HEK293T (cell line): ENCODE results near the gene ZMIZ1.

Experiments
- CTCF ChIA-PET: fragments of 350-600 bp; formaldehyde crosslinking; extraction: SDS; loops from one replicate; lab custom pipeline; 2021; ENCODE audit warnings: antibody characterized with exemption, inconsistent platforms; lab: Yijun Ruan, JAX
- POLR2A ChIA-PET: fragments of 350-600 bp; formaldehyde crosslinking; extraction: SDS; loops from one replicate; lab custom pipeline; 2020; ENCODE audit warnings: antibody characterized with exemption, inconsistent platforms; lab: Yijun Ruan, JAX
- DNase-seq: peaks from one replicate; pipeline ENCODE4 v3.0.0; 2012; ENCODE audit warnings: mixed read lengths; ENCODE audit errors: extremely low spot score
- ARNT ChIP-seq: fragments of 450-650 bp; IDR thresholded peaks from 2 replicates; pipeline ENCODE4 v1.6.1; 2017; ENCODE audit warnings: mild to moderate bottlenecking
- BHLHE40 ChIP-seq: fragments of 450-650 bp; IDR thresholded peaks from 2 replicates; pipeline ENCODE4 v1.6.1; 2016; ENCODE audit warnings: mild to moderate bottlenecking, moderate library complexity, borderline replicate concordance
- CTBP1 ChIP-seq: fragments of 450-650 bp; IDR thresholded peaks from 2 replicates; pipeline ENCODE4 v1.6.1; 2016; ENCODE audit warnings: borderline replicate concordance
- ELF4 ChIP-seq: fragments of 450-650 bp; IDR thresholded peaks from 2 replicates; pipeline ENCODE4 v1.6.1; 2017; ENCODE audit warnings: antibody characterized with exemption
- FOXA1 ChIP-seq: fragments of 450-650 bp; IDR thresholded peaks from 2 replicates; pipeline ENCODE4 v1.6.1; 2016; ENCODE audit warnings: mild to moderate bottlenecking
- FOXK2 ChIP-seq: fragments of 450-650 bp; IDR thresholded peaks from 2 replicates; pipeline ENCODE4 v1.6.1; 2016; ENCODE audit warnings: mild to moderate bottlenecking
- FOXM1 ChIP-seq: fragments of 450-650 bp; IDR thresholded peaks from 2 replicates; pipeline ENCODE4 v1.6.1; 2017; ENCODE audit warnings: mild to moderate bottlenecking, borderline replicate concordance
- HDGF ChIP-seq: fragments of 450-650 bp; IDR thresholded peaks from 2 replicates; pipeline ENCODE4 v1.6.1; 2017; ENCODE audit warnings: antibody characterized with exemption, borderline replicate concordance
- L3MBTL2 ChIP-seq: fragments of 450-650 bp; conservative IDR thresholded peaks from 2 replicates; pipeline ENCODE4 v1.6.1; 2016; ENCODE audit warnings: mild to moderate bottlenecking
- LEF1 ChIP-seq: fragments of 450-650 bp; IDR thresholded peaks from 2 replicates; pipeline ENCODE4 v1.6.1; 2017; ENCODE audit warnings: mild to moderate bottlenecking, borderline replicate concordance
- NFRKB ChIP-seq: fragments of 450-650 bp; IDR thresholded peaks from 2 replicates; pipeline ENCODE4 v1.6.1; 2016; ENCODE audit warnings: mild to moderate bottlenecking, moderate library complexity
- SP1 ChIP-seq: fragments of 450-650 bp; IDR thresholded peaks from 2 replicates; pipeline ENCODE4 v1.6.1; 2017
- SUZ12 ChIP-seq: fragments of 450-650 bp; IDR thresholded peaks from 2 replicates; pipeline ENCODE4 v1.6.1; 2016; ENCODE audit warnings: mild to moderate bottlenecking
- TARDBP ChIP-seq: fragments of 450-650 bp; IDR thresholded peaks from 2 replicates; pipeline ENCODE4 v1.6.1; 2016
- ZNF384 ChIP-seq: fragments of 450-650 bp; IDR thresholded peaks from 2 replicates; pipeline ENCODE4 v1.6.1; 2016
- TF ChIP-seq, protein P1 (sequence below): fragments of 450-650 bp; IDR thresholded peaks from 2 replicates; pipeline ENCODE4 v1.6.1; 2016

The ZMIZ1 gene

DNA sequence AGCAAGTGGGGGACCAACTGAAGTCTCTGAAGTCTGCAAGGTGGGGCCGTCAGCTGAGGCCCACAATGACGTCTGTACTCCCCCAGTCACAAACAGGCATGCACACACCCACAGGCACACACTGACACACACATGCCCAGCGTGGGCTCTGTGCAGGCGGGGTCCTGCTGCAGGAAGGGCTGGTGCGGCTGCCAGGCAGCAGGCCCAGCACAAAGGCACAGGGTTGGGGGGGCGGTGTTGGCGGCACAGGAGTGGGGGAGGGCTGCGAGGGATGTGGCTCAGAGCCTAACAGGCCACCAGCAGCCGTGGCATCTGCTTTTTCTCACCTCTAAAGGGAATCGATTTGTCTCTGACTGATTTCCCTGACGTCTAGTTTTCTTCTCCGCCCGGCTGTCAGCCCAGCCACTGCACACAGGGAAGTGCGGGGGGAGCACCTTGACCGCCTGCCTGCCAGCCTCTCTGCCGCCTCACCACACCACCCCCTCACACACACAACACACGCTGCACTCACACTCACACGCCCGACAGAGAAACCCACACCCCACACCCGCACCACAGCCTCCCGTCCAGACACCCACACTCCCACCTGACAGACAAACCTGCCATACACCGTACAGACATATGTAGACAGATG, 43.5 kb upstream of the ZMIZ1 start:
- ChIA-PET POLR2A (interaction anchor here (0.7 kb wide), 1 partner anchor 20 kb away, joined by 3 read pairs; no protein-coding TSS in a partner anchor), CTCF (no interaction called here)
- TF ChIP-seq NFRKB (no peak), ELF4 (no peak), ARNT (no peak), CTBP1 (no peak), FOXK2 (no peak), BHLHE40 (no peak), SUZ12 (no peak), L3MBTL2 (no peak)
- DNase-seq = no peak

DNA sequence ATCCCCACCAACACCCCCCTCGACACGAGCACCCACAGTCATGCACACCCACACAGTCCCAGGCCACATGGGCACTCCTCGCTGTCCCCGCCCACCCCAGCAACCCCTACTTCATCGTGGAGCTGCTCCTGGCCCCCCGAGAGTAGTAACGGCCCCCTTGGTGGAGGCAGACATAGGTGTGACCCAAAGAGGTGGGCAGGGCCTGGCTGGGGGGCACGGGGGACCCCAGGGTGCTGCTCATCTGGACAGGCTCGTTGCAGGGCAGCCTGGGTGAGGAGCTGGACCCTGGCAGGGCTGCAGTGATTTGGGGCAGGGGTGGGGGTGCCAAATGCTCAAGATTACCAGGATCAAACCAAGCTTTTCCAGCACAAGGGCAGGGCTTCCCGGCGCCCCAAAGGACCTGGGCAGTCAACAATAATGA, 42.4 kb upstream of the ZMIZ1 start:
- ChIA-PET POLR2A (no interaction called here), CTCF (no interaction called here)
- no peak for DNase-seq
- TF ChIP-seq SUZ12 (no peak), FOXA1 (no peak), ARNT (no peak), FOXM1 (no peak), FOXK2 (no peak), L3MBTL2 (no peak), BHLHE40 (no peak), TARDBP (no peak), ZNF384 (no peak), NFRKB (no peak), SP1 (no peak), ELF4 (no peak), CTBP1 (no peak), LEF1 (no peak), HDGF (no peak)
- TF ChIP-seq, protein P1, sequence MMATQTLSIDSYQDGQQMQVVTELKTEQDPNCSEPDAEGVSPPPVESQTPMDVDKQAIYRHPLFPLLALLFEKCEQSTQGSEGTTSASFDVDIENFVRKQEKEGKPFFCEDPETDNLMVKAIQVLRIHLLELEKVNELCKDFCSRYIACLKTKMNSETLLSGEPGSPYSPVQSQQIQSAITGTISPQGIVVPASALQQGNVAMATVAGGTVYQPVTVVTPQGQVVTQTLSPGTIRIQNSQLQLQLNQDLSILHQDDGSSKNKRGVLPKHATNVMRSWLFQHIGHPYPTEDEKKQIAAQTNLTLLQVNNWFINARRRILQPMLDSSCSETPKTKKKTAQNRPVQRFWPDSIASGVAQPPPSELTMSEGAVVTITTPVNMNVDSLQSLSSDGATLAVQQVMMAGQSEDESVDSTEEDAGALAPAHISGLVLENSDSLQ = no peak

DNA sequence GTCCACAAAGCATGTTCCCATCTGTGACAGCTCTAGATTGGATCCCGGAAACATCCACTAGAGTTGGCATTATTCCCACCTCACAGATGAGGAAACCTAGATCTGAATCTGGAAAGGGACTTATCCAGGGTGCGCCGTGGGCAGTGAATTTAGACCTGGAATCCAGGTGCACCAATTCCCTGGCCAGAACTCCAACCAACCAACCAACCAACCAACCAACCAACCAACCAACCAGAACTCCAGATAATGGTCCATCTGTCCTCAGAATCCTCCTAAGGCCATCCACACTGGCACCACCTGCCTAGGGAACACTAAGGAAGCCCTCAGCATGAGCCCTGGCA, 42.0 kb upstream of the ZMIZ1 start:
- DNase-seq = no peak
- ChIA-PET CTCF (no interaction called here), POLR2A (no interaction called here)
- TF ChIP-seq SUZ12 (no peak), ARNT (no peak), BHLHE40 (no peak), FOXK2 (no peak), LEF1 (no peak), L3MBTL2 (no peak), NFRKB (no peak), FOXA1 (no peak), SP1 (no peak), HDGF (no peak), CTBP1 (no peak)

DNA sequence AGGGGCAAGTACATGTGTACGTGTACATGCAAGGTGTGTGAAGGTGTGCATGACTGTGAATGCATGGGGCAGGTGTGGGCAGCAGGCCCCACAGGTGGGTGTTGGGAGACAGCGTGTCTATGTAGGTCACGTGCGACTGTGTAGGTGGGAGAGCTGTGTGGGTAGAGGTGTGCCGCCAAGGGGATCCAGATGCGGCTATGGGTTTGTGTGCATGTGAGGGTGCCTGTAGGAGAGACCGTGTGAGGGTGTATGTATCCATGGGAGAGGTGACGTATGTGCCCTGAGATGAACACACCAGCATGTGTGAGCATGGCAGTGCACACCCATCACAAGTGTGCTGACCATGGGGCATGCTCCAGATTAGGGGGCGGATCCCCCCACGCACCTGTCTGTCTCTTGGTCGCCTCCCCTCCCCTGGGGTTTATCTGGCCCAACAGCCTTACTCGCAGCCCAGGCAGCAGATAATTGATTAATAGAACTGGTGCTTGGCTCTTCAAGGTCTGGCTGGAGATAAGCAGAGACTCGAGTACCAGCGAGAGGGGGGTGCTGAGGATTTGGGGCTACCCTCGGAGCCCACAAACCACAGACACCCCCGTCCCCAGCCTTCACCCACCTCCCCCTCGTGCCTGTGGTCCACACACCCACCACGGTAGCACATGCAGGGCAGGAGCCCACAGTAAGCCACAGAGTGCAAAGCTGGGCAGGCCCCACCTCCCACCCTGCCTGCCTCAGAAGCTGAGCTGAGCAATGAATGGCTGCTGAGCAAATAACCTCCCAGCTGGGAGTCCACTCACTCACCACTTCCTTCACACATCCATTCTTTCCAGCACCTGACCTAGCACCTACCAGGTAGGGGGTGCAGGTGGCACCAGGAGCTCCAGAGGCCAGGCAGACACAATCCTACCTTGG, 41.4 kb upstream of the ZMIZ1 start:
- ChIA-PET CTCF (no interaction called here), POLR2A (no interaction called here)
- TF ChIP-seq NFRKB = no peak
- no peak for TF ChIP-seq FOXK2
- no peak for TF ChIP-seq TARDBP
- TF ChIP-seq LEF1 = no peak
- no peak for TF ChIP-seq FOXM1
- no peak for TF ChIP-seq L3MBTL2
- TF ChIP-seq, protein P1 = no peak
- TF ChIP-seq ARNT = no peak
- TF ChIP-seq HDGF = no peak
- no peak for TF ChIP-seq ZNF384
- TF ChIP-seq SP1 = no peak
- TF ChIP-seq CTBP1 = no peak
- TF ChIP-seq BHLHE40 = no peak
- no peak for TF ChIP-seq FOXA1
- no peak for TF ChIP-seq SUZ12
- no peak for TF ChIP-seq ELF4
- DNase-seq = no peak

DNA sequence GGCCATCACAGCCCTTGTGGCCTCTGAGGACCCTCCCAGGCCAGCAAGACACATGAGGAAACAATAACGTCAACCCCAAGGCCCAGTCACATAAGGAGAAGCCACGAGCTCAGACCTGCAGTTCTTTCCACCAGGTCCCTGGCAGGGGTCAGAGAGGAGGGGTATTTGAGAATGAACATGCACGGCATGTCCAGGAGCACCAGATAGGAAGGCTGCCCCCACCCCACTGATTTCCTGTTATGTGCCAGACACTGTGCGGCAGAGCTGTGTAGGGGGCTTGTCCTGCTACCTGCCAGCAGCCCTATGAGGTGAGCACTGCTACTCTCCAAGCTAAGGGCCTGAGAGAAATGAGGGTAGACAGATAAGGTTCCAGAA, 40.7 kb upstream of the ZMIZ1 start:
- no peak for DNase-seq
- TF ChIP-seq ARNT = no peak
- no peak for TF ChIP-seq FOXM1
- TF ChIP-seq HDGF = no peak
- no peak for TF ChIP-seq BHLHE40
- TF ChIP-seq TARDBP = no peak
- TF ChIP-seq FOXK2 = no peak
- TF ChIP-seq CTBP1 = no peak
- TF ChIP-seq, protein P1 = no peak
- TF ChIP-seq L3MBTL2 = no peak
- no peak for TF ChIP-seq SP1
- no peak for TF ChIP-seq LEF1
- no peak for TF ChIP-seq ELF4
- TF ChIP-seq FOXA1 = no peak
- no peak for TF ChIP-seq ZNF384
- POLR2A ChIA-PET = no interaction called here
- CTCF ChIA-PET = no interaction called here

DNA sequence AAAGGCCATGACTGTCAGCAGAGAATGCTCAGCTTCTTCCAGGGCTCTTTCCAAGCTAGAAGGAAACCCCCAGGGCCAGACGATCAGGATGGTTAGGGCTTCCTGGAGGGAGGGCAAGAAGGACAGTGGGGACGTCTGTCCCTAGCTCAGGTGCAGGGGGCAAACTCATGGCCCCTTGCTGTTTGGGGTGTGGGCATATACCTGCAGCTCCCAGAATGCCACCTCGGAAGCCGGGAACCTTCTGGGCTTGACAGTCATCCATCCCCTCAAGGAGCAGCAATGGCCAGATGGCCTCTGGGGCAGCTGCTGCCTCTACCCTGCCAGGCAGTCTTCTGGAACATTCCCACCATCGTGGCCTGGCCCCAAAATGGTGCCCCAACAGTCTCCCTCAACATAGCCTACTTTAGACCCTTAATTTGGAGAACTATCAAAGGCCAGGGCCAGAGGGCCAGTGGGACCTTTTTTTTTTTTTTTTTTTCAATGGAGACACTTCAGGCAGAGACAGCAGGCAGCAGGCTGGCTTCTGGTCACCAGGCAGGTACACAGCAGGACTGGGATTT, 40.2 kb upstream of the ZMIZ1 start:
- POLR2A ChIA-PET = no interaction called here
- no peak for DNase-seq
- TF ChIP-seq SP1 (no peak), CTBP1 (no peak), TARDBP (no peak), LEF1 (no peak), ARNT (no peak), NFRKB (no peak), BHLHE40 (no peak), ELF4 (no peak), ZNF384 (no peak), FOXA1 (no peak), FOXM1 (no peak), L3MBTL2 (no peak)
- TF ChIP-seq, protein P1 = no peak
- CTCF ChIA-PET = no interaction called here
